ENCODE data around the gene GNAS.

Gene GNAS

GRCh38 chr20:58854638-58855471, 2.3 kb downstream of the GNAS start:
- DNase-seq (ENCODE audit: low read depth) = no peak

- no peak for DNase-seq (ENCODE audit: low read depth)
Observed at GRCh38 chr20:58855506-58856389, 3.2 kb downstream of the GNAS start.

GRCh38 chr20:58863044-58863790, 10.7 kb downstream of the GNAS start:
- no peak for DNase-seq (ENCODE audit: low read depth)

GRCh38 chr20:58864346-58864745, 11.8 kb downstream of the GNAS start:
- DNase-seq (ENCODE audit: low read depth) = no peak

- no peak for DNase-seq (ENCODE audit: low read depth)
Observed at GRCh38 chr20:58865843-58866242, 13.3 kb downstream of the GNAS start.

- DNase-seq (ENCODE audit: low read depth) = no peak
Observed at GRCh38 chr20:58867211-58867610, 14.7 kb downstream of the GNAS start.

- no peak for DNase-seq (ENCODE audit: low read depth)
Observed at GRCh38 chr20:58868795-58869194, 16.3 kb downstream of the GNAS start.

GRCh38 chr20:58869662-58870227, 17.2 kb downstream of the GNAS start:
- DNase-seq (ENCODE audit: low read depth) = no peak

- DNase-seq (ENCODE audit: low read depth) = no peak
Observed at GRCh38 chr20:58870293-58871014, 17.9 kb downstream of the GNAS start.

GRCh38 chr20:58871533-58872102, 19.1 kb downstream of the GNAS start:
- DNase-seq (ENCODE audit: low read depth) = no peak

GRCh38 chr20:58874469-58874868, 22.0 kb downstream of the GNAS start:
- DNase-seq (ENCODE audit: low read depth) = no peak

- DNase-seq (ENCODE audit: low read depth) = no peak
Observed at GRCh38 chr20:58875111-58875510, 22.6 kb downstream of the GNAS start.

GRCh38 chr20:58875541-58876134, 23.1 kb downstream of the GNAS start:
- no peak for DNase-seq (ENCODE audit: low read depth)

GRCh38 chr20:58876437-58876836, 23.9 kb downstream of the GNAS start:
- DNase-seq (ENCODE audit: low read depth) = no peak

- DNase-seq (ENCODE audit: low read depth) = no peak
Observed at GRCh38 chr20:58877050-58877975, 24.8 kb downstream of the GNAS start.

- DNase-seq (ENCODE audit: low read depth) = no peak
Observed at GRCh38 chr20:58877976-58878360, 25.5 kb downstream of the GNAS start.

- no peak for DNase-seq (ENCODE audit: low read depth)
Observed at GRCh38 chr20:58878399-58878798, 25.9 kb downstream of the GNAS start.

GRCh38 chr20:58880441-58880840, 27.9 kb downstream of the GNAS start:
- no peak for DNase-seq (ENCODE audit: low read depth)

GRCh38 chr20:58880994-58881752, 28.7 kb downstream of the GNAS start:
- DNase-seq (ENCODE audit: low read depth) = no peak
